ENCODE measurements around the gene HCN3. TPM values are rescaled to one million over a fixed set of nuclear protein-coding genes. Genes with fewer than 3 reads are reported as not detected.
"Not testable (repeated sequence)": the region's sequence is repeated elsewhere in the genome, so short reads cannot be mapped to it uniquely, and the experiment has no call there.

The HCN3 gene
- 1 to 10 TPM; 2.1 to 3.0 (median 2.5) TPM for total RNA-seq

- peaks cover 0 to 1% (median 0%) of the 10 kb centered on the region in 3 donors for H3K36me3 ChIP-seq
- peak; percentile 68 for DNase-seq
- peaks cover 15 to 33% (median 32%) of the 10 kb centered on the region in 3 donors for H3K4me1 ChIP-seq
- H3K4me3 ChIP-seq, result peak within 1 kb of the TSS; percentile 69 to 80 (median 78)
- H3K27me3 ChIP-seq, result no peaks in the 10 kb centered on the region
- H3K9me3 ChIP-seq, result no peaks in the 10 kb centered on the region
- intact Hi-C loops (cut with DNase I), result no loop called here
- TF ChIP-seq POLR2A (IDR thresholded peaks at IDR 0.05) (no peak), CTCF (IDR thresholded peaks at IDR 0.05) (peak; percentile 60 to 80 (median 66))
- 2 to 5% methylated on average over 10 to 17 of the region's 68 CpGs for WGBS, 2 donors
- H3K27ac ChIP-seq, result peak within 1 kb of the TSS; percentile 73 to 87 (median 81)
Observed at GRCh38 chr1:155277070-155277901, at the start of gene HCN3. Gene HCN3, plus strand, starts transcription at chr1:155277463. Its CDS starts 128 bp downstream, at chr1:155277591.

GRCh38 chr1:155228096-155228427 is 49.2 kb upstream of the HCN3 start:
- 45 to 52% methylated on average over 8 to 9 of the region's 9 CpGs for WGBS, 2 donors
- peak overlapping the region; percentile 77 to 93 (median 90) for H3K27ac ChIP-seq
- H3K4me3 ChIP-seq, result peak overlapping the region; percentile 43 to 73 (median 70)
- intact Hi-C loops (cut with DNase I), result no loop called here
- DNase-seq, result no peak
- H3K4me1 ChIP-seq, result peaks cover 14 to 51% (median 21%) of the 10 kb centered on the region in 3 donors
- H3K36me3 ChIP-seq, result no peaks in the 10 kb centered on the region
- no peaks in the 10 kb centered on the region for H3K9me3 ChIP-seq
- no peaks in the 10 kb centered on the region for H3K27me3 ChIP-seq
- TF ChIP-seq POLR2A (IDR thresholded peaks at IDR 0.05) (no peak), CTCF (IDR thresholded peaks at IDR 0.05) (no peak)

- H3K4me3 ChIP-seq; H3K27ac ChIP-seq; DNase-seq; H3K9me3 ChIP-seq; H3K27me3 ChIP-seq; intact Hi-C loops (cut with DNase I): not testable (repeated sequence)
- whole genome bisulfite sequencing, 2 donors, result 53 to 68% methylated on average over 3 of the region's 3 CpGs
- H3K4me1 ChIP-seq, result peaks cover 6 to 28% (median 15%) of the 10 kb centered on the region in 3 donors
- H3K36me3 ChIP-seq, result peaks cover 3 to 13% (median 4%) of the 10 kb centered on the region in 3 donors
Observed at GRCh38 chr1:155231302-155231701, 46.0 kb upstream of the HCN3 start.

GRCh38 chr1:155232001-155232978 is 45.0 kb upstream of the HCN3 start:
- H3K9me3 ChIP-seq; H3K4me3 ChIP-seq; DNase-seq; intact Hi-C loops (cut with DNase I); H3K27me3 ChIP-seq: not testable (repeated sequence)
- WGBS, 2 donors, result 44 to 72% methylated on average over 3 to 9 of the region's 13 CpGs
- Histone ChIP-seq H3K27ac (peak overlapping the region in 2 of 4 donors; percentile 39 to 55), H3K36me3 (peaks cover 6 to 23% (median 12%) of the 10 kb centered on the region in 3 donors), H3K4me1 (peaks cover 0 to 20% (median 10%) of the 10 kb centered on the region in 3 donors)

- DNase-seq; H3K27me3 ChIP-seq; H3K4me3 ChIP-seq; H3K9me3 ChIP-seq; intact Hi-C loops (cut with DNase I); H3K27ac ChIP-seq: not testable (repeated sequence)
- 100% methylated on average over 1 of the region's 5 CpGs; no CpG with 5 or more reads in 1 of the 2 donors for WGBS, 2 donors
- Histone ChIP-seq H3K36me3 (peaks cover 6 to 32% (median 16%) of the 10 kb centered on the region in 3 donors), H3K4me1 (peaks cover 0 to 19% (median 4%) of the 10 kb centered on the region in 3 donors)
Observed at GRCh38 chr1:155233502-155233901, 43.8 kb upstream of the HCN3 start.

- Histone ChIP-seq H3K36me3 (peaks cover 6 to 44% (median 16%) of the 10 kb centered on the region in 3 donors), H3K4me1 (peaks cover 0 to 37% (median 9%) of the 10 kb centered on the region in 3 donors)
- intact Hi-C loops (cut with DNase I); H3K27me3 ChIP-seq; H3K27ac ChIP-seq; H3K4me3 ChIP-seq; H3K9me3 ChIP-seq; DNase-seq: not testable (repeated sequence)
- WGBS, 2 donors, result 100% methylated on average over 3 of the region's 9 CpGs; no CpG with 5 or more reads in 1 of the 2 donors
Observed at GRCh38 chr1:155235375-155235774, 41.9 kb upstream of the HCN3 start.

Data from esophagus squamous epithelium (tissue), 5 donors.